ENCODE measurements around the gene HADHB.
"Not testable (repeated sequence)": the region's sequence is repeated elsewhere in the genome, so short reads cannot be mapped to it uniquely, and the experiment has no call there.

HADHB gene

GRCh38 chr2:26330604-26331003, 85.9 kb downstream of the HADHB start:
- Mint-ChIP-seq H3K4me3 (no peak overlapping the region), H3K9me3 (no peaks in the 10 kb centered on the region), H3K4me1 (peaks cover 26% of the 10 kb centered on the region), H3K36me3 (ENCODE audit: low read depth) (no peaks in the 10 kb centered on the region), H3K27me3 (ENCODE audit: low read depth, poor library complexity) (peaks cover 6% of the 10 kb centered on the region), H3K27ac (peak overlapping the region; percentile 88)
- TF ChIP-seq CTCF (IDR thresholded peaks at IDR 0.05), result no peak
- DNase-seq, result no peak

GRCh38 chr2:26331321-26331720, 86.6 kb downstream of the HADHB start:
- peaks cover 31% of the 10 kb centered on the region for H3K4me1 Mint-ChIP-seq
- DNase-seq; H3K36me3 Mint-ChIP-seq (ENCODE audit: low read depth); H3K27ac Mint-ChIP-seq; H3K4me3 Mint-ChIP-seq; H3K9me3 Mint-ChIP-seq; H3K27me3 Mint-ChIP-seq (ENCODE audit: low read depth, poor library complexity): not testable (repeated sequence)

GRCh38 chr2:26333293-26333692, 88.6 kb downstream of the HADHB start:
- Mint-ChIP-seq H3K27me3 (ENCODE audit: low read depth, poor library complexity) (peaks cover 8% of the 10 kb centered on the region), H3K4me3 (no peak overlapping the region), H3K9me3 (no peaks in the 10 kb centered on the region), H3K36me3 (ENCODE audit: low read depth) (no peaks in the 10 kb centered on the region), H3K27ac (no peak overlapping the region), H3K4me1 (peaks cover 31% of the 10 kb centered on the region)
- TF ChIP-seq CTCF (IDR thresholded peaks at IDR 0.05), result no peak
- DNase-seq, result no peak

GRCh38 chr2:26335231-26335630, 90.5 kb downstream of the HADHB start:
- no peak overlapping the region for H3K4me3 Mint-ChIP-seq
- DNase-seq, result no peak
- H3K9me3 Mint-ChIP-seq, result no peaks in the 10 kb centered on the region
- no peaks in the 10 kb centered on the region for H3K36me3 Mint-ChIP-seq (ENCODE audit: low read depth)
- peaks cover 23% of the 10 kb centered on the region for H3K4me1 Mint-ChIP-seq
- TF ChIP-seq CTCF (IDR thresholded peaks at IDR 0.05), result no peak
- H3K27ac Mint-ChIP-seq, result no peak overlapping the region
- peaks cover 11% of the 10 kb centered on the region for H3K27me3 Mint-ChIP-seq (ENCODE audit: low read depth, poor library complexity)

GRCh38 chr2:26336719-26337118, 92.0 kb downstream of the HADHB start:
- Mint-ChIP-seq H3K4me3 (no peak overlapping the region), H3K4me1 (peaks cover 14% of the 10 kb centered on the region), H3K27ac (no peak overlapping the region), H3K27me3 (ENCODE audit: low read depth, poor library complexity) (peaks cover 11% of the 10 kb centered on the region), H3K36me3 (ENCODE audit: low read depth) (no peaks in the 10 kb centered on the region), H3K9me3 (no peaks in the 10 kb centered on the region)
- no peak for DNase-seq
- TF ChIP-seq CTCF (IDR thresholded peaks at IDR 0.05), result no peak

- H3K9me3 Mint-ChIP-seq, result no peaks in the 10 kb centered on the region
- H3K36me3 Mint-ChIP-seq (ENCODE audit: low read depth), result no peaks in the 10 kb centered on the region
- H3K4me1 Mint-ChIP-seq, result peaks cover 14% of the 10 kb centered on the region
- H3K4me3 Mint-ChIP-seq, result no peak overlapping the region
- no peak overlapping the region for H3K27ac Mint-ChIP-seq
- peaks cover 11% of the 10 kb centered on the region for H3K27me3 Mint-ChIP-seq (ENCODE audit: low read depth, poor library complexity)
- DNase-seq, result no peak
- no peak for TF ChIP-seq CTCF (IDR thresholded peaks at IDR 0.05)
Observed at GRCh38 chr2:26337298-26337697, 92.6 kb downstream of the HADHB start.
